Smooth muscle cell (in vitro differentiated cells): ENCODE measurements around the gene AMZ1. TPM values are rescaled to one million over a fixed set of nuclear protein-coding genes. Genes with fewer than 3 reads are reported as not detected.

Source experiments
- DNase-seq: peaks from one replicate; lab custom pipeline; 2025; ENCODE audit not compliant: unreplicated experiment; lab: John Stamatoyannopoulos, UW
- H2AFZ ChIP-seq: fragments of 200-600 bp; sonication (generic); 2 replicates; pipeline ENCODE4 v1.6.0; 2016; ENCODE audit warnings: antibody characterized with exemption, low read depth, mild to moderate bottlenecking
- H3F3A ChIP-seq: fragments of 200-600 bp; sonication (generic); 2 replicates; pipeline ENCODE4 v1.6.0; 2017; ENCODE audit warnings: antibody characterized with exemption, low read depth
- H3K27ac ChIP-seq: fragments of 200-600 bp; sonication (generic); 2 replicates; pipeline ENCODE4 v1.5.1; 2016; ENCODE audit warnings: low read depth, mild to moderate bottlenecking
- H3K27me3 ChIP-seq: fragments of 200-600 bp; sonication (generic); 2 replicates; pipeline ENCODE4 v1.6.1; 2016; ENCODE audit warnings: low read depth, mild to moderate bottlenecking
- H3K36me3 ChIP-seq: fragments of 200-600 bp; sonication (generic); 2 replicates; pipeline ENCODE4 v1.5.1; 2016; ENCODE audit warnings: low read depth
- H3K4me1 ChIP-seq: fragments of 200-600 bp; sonication (generic); 2 replicates; pipeline ENCODE4 v1.5.1; 2016; ENCODE audit warnings: low read depth
- H3K4me2 ChIP-seq: fragments of 200-600 bp; sonication (generic); 2 replicates; pipeline ENCODE4 v1.6.0; 2016; ENCODE audit warnings: mild to moderate bottlenecking
- H3K4me3 ChIP-seq: fragments of 200-600 bp; sonication (generic); 2 replicates; pipeline ENCODE4 v1.5.1; 2016; ENCODE audit warnings: mild to moderate bottlenecking
- H3K79me2 ChIP-seq: fragments of 200-600 bp; sonication (generic); 2 replicates; pipeline ENCODE4 v1.6.0; 2016; ENCODE audit warnings: low read depth, mild to moderate bottlenecking
- H3K9ac ChIP-seq: fragments of 200-600 bp; sonication (generic); 2 replicates; pipeline ENCODE4 v1.6.0; 2016; ENCODE audit warnings: low read depth
- H3K9me3 ChIP-seq: fragments of 200-600 bp; sonication (generic); replicated peaks from 2 replicates; pipeline ENCODE4 v1.5.1; 2016; ENCODE audit warnings: low read depth
- H4K20me1 ChIP-seq: fragments of 200-600 bp; sonication (generic); 2 replicates; pipeline ENCODE4 v1.6.0; 2016; ENCODE audit warnings: low read depth
- CTCF ChIP-seq: fragments of 200-600 bp; sonication (generic); IDR thresholded peaks from 2 replicates; pipeline ENCODE4 v1.5.1; 2017; ENCODE audit warnings: borderline replicate concordance, mild to moderate bottlenecking, antibody characterized with exemption; ENCODE audit not compliant: insufficient read depth, poor library complexity, severe bottlenecking
- WGBS: methylation state at CpG from one replicate; pipeline ENCODE4 v1.1.7; 2016; ENCODE audit warnings: low lambda C conversion rate; 5-methylcytosine and 5-hydroxymethylcytosine counted together
- polyA plus RNA-seq: library from polyadenylated mRNA; unstranded; fragments of >200 nt; fragmentation: Nextera tagmentation; extraction: Ambion mirVana; gene quantifications from 2 replicates; pipeline ENCODE4 v1.2.1, GENCODE V29; 2016
- total RNA-seq: library from RNA; depleted of rRNA; stranded (reverse); fragments of >200 nt; gene quantifications from 2 replicates; pipeline ENCODE4 v1.2.3, GENCODE V29; 2014

AMZ1 gene
- total and polyA plus RNA-seq, 2 experiments from 2014 or later, result 0.63 to 1.1 TPM

GRCh38 chr7:2649991-2650390 is 38.0 kb upstream of the AMZ1 start:
- 97% methylated on average over 11 of the region's 11 CpGs for WGBS
- Histone ChIP-seq H3K79me2 (peaks cover 18% of the 10 kb centered on the region), H3K4me2 (no peak overlapping the region), H3K4me1 (no peaks in the 10 kb centered on the region), H3K9ac (no peak overlapping the region), H3K27ac (no peak overlapping the region), H3K9me3 (no peaks in the 10 kb centered on the region), H2AFZ (no peak overlapping the region), H3K36me3 (peaks cover 5% of the 10 kb centered on the region), H3F3A (no peaks in the 10 kb centered on the region), H3K27me3 (no peaks in the 10 kb centered on the region), H4K20me1 (peaks cover 74% of the 10 kb centered on the region), H3K4me3 (no peak overlapping the region)
- no peak for TF ChIP-seq CTCF
- no peak for DNase-seq

GRCh38 chr7:2650451-2650850 is 37.6 kb upstream of the AMZ1 start:
- Histone ChIP-seq H3K9me3 (no peaks in the 10 kb centered on the region), H3K4me1 (no peaks in the 10 kb centered on the region), H3K79me2 (peaks cover 15% of the 10 kb centered on the region), H3F3A (no peaks in the 10 kb centered on the region), H3K9ac (no peak overlapping the region), H2AFZ (no peak overlapping the region), H3K4me2 (no peak overlapping the region), H3K27ac (no peak overlapping the region), H3K27me3 (no peaks in the 10 kb centered on the region), H3K4me3 (no peak overlapping the region), H4K20me1 (peaks cover 69% of the 10 kb centered on the region), H3K36me3 (peaks cover 5% of the 10 kb centered on the region)
- no peak for TF ChIP-seq CTCF
- WGBS, result 59% methylated on average over 8 of the region's 8 CpGs
- DNase-seq, result no peak

- peaks cover 8% of the 10 kb centered on the region for H3K79me2 ChIP-seq
- H3K27ac ChIP-seq, result no peak overlapping the region
- no peaks in the 10 kb centered on the region for H3F3A ChIP-seq
- H3K4me3 ChIP-seq, result no peak overlapping the region
- H3K9ac ChIP-seq, result no peak overlapping the region
- H2AFZ ChIP-seq, result no peak overlapping the region
- no peak for DNase-seq
- no peak overlapping the region for H3K4me2 ChIP-seq
- no peak for TF ChIP-seq CTCF
- H3K9me3 ChIP-seq, result no peaks in the 10 kb centered on the region
- H3K4me1 ChIP-seq, result no peaks in the 10 kb centered on the region
- peaks cover 5% of the 10 kb centered on the region for H3K36me3 ChIP-seq
- H4K20me1 ChIP-seq, result peaks cover 60% of the 10 kb centered on the region
- no peaks in the 10 kb centered on the region for H3K27me3 ChIP-seq
- WGBS, result 91% methylated on average over 12 of the region's 15 CpGs
Measured at GRCh38 chr7:2651336-2651735, 36.7 kb upstream of the AMZ1 start.
